Fibroblast of skin of right biceps (primary cell): Measurements from ENCODE around the gene FBP1.

Experiments used
- DNase-seq: peaks from one replicate; pipeline ENCODE4 v3.0.0-alpha.2; 2013

Gene FBP1

GRCh38 chr9:94655739-94656138, 16.4 kb upstream of the FBP1 start:
- DNase-seq: no peak

- DNase-seq: no peak
Observed at GRCh38 chr9:94654165-94654894, 15.0 kb upstream of the FBP1 start.

DNA sequence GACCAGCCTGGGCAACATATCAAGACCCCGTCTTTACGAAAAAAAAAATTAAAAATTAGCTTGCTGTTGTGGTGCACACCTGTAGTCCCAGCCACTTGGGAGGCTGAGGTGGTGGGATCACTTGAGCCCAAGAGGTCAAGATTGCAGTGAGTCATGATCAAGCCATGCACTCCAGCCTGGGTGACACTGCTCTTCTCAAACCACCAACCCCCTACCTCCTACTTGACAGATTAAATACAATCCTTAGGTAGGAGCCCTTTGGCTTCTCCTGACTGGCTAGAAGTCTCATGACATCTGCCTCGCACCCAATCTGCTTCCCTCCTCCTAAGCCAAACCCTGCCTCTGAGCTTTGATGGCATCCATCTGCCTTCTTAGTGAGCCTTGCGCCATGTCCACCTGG, 11.6 kb upstream of the FBP1 start:
- no peak for DNase-seq

DNA sequence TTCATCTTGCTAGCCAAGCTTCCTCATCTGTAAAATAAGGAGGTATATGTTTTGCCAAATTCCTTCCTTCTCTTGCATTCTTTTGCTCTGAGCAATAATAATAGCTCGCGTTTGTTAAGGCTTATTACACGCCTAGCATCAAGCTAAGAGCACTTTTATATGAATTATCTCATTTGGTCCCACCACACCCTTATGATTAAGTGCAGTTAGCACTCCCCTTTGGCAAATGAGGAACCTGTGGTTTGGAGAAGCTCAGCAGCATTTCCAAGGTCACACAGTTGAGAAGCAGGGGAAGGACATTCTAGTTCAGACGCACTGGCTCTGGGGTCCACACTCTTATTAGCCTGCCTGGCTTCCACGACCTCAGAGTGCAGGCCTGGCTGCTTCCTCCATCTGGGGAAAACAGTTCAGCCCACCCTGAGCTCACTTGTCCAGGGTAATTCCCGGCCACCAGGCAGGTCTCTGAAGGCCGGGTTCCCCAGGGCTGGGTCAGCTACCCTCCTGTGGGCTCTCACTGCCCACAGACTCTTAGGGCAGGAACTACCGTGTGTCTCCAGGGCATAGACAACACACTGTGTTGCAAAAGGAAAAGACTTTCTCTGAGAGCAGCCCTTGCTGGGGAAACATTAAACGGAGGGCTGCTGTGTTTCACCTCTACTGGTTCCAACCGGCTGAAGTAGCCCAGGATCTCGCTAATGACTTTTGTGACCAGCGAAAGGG, 9.9 kb upstream of the FBP1 start:
- peak; percentile 70 for DNase-seq

- no peak for DNase-seq
Observed at GRCh38 chr9:94648185-94648584, 8.9 kb upstream of the FBP1 start.

GRCh38 chr9:94645901-94646300, 6.6 kb upstream of the FBP1 start:
- no peak for DNase-seq

- no peak for DNase-seq
Observed at GRCh38 chr9:94644543-94644942, 5.2 kb upstream of the FBP1 start.

DNA sequence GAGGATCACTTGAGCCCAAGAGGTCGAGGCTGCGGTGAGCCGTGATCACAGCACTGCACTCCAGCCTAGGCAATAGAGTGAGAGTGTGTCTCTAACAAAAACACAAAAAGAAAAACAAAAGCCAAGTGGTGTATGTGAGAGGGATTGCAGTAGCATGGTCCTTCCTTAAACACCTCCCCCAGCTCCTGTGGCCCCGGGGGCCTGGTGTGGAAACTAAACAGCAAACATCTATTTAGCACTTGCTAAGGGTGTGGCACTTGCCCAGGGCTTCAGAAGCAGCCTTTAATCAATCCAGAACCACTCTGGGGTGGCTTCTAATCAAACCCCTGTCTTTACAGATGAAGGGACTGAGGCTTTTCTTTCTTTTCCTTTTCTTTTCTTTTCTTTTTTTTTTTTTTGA, 4.4 kb upstream of the FBP1 start:
- DNase-seq: no peak

- DNase-seq: no peak
Observed at GRCh38 chr9:94643176-94643575, 3.9 kb upstream of the FBP1 start.

- no peak for DNase-seq
Observed at GRCh38 chr9:94642501-94642900, 3.2 kb upstream of the FBP1 start.

- no peak for DNase-seq
Observed at GRCh38 chr9:94639999-94640376, 670 bp upstream of the FBP1 start.

GRCh38 chr9:94638335-94639060, 820 bp downstream of the FBP1 start:
- no peak for DNase-seq

DNA sequence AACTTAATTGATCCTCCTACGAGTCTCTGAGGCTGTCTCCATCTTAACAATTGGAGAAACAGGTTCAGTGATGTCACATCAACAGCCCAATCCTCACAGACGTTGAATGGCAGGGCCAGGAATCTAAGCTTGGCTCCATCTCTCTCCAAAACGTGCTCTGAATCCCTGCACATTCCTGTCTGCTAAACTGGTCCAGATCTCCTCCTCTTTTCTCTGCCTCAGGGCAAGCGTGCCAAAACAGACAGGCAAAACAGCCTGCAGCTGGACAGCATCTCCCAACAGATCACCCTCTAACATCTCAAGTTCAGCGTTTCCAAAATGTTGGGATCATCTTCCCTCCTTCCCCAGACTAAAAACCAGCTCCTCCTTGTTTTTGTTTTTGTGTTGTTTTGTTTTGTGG, 6.6 kb downstream of the FBP1 start:
- no peak for DNase-seq

DNA sequence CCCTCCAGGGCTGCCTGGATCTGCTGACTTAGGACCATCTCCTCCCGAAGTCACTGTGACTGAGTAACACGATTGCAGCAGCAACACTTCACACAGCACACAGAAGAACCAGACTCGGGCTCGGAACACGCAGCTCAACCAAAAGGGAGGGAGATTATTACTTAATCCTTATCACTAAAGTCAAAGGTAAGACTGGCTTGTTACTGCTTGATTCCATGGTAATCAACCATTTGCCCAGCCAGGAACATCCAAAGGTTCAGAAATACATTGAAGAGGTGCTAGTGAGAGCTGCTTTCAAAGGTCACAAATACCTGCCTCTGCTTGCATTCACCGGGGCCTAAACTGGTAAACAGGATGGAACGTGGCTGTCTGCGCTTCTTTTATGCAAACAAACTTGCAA, 7.7 kb downstream of the FBP1 start:
- no peak for DNase-seq

- no peak for DNase-seq
Observed at GRCh38 chr9:94630833-94631232, 8.5 kb downstream of the FBP1 start.

DNA sequence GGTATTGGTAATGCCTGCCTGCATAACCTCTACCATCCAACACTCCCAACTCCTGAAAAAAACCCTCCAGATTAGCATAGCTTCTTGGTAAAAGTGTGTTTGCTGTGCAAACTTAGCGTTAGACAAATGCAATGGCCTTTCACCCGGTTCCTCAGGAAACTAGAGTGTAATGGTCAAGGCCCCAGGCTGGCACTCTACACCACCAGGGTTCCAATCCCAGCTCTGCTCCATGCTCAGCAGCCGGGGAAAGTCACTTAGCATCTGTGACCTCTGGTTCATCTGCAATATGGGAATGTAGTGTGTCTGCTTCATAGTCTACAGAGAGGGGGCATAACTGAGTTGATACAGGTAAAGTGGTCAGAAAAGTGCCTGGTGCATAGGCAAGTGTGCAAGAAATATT, 9.0 kb downstream of the FBP1 start:
- DNase-seq: no peak

DNA sequence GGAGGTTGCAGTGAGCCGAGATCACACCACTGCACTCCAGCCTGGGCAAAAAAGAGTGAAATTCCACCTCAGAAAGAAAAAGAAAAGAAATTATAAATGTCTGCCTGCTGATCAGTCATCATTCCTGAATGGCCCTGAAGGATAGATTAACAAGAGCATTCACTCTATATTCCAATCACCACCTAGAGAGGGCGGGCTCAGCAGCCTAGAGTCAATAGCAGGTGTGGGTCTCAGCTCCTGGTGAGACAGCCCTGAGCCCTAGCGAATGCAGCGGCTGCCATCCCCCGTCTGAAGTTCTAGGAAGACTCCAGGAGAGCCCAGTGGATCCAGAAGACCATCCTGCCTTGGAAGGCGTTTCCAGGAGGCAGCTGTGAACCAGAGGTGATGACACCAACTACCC, 12.0 kb downstream of the FBP1 start:
- DNase-seq: no peak

GRCh38 chr9:94625835-94626234, 13.5 kb downstream of the FBP1 start:
- DNase-seq: no peak

DNA sequence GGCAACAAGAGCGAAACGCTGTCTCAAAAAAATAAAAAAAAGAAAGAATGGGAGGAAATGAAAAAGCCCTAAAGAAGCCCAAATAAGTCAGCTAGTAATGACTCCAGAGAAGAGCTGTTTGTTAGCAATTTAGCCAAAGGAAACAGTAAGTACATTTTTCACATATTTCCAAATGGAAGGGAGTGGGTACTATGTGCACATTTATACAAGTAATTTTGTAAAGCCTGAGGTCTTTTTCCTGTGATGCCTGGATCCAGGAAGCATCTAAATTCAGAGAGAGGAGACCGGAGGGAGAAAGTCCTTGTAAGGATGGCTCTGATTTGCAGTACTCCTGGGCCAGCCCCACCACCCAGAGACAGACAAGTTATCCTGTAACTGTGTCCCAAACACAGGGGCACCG, 14.7 kb downstream of the FBP1 start:
- no peak for DNase-seq

DNA sequence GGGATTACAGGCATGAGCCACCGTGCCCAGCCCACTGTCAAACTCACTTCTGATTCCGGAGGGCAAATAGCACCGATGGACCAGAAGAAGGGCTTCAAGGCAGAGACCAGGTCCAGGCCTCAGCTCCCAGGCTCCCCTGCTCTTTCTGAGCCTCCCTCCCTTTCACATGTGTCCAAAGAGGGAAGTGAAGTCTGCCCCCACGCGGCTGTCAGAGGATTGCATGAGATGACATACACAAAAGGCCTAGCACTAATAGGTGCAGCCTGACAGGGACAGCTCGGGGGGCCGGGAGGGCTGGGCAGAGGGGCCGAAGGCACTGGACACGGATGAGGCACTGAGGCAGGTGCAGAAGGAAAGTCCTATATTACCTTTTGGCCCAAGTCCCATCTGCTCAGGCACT, 16.1 kb downstream of the FBP1 start:
- peak; percentile 22 for DNase-seq

- no peak for DNase-seq
Observed at GRCh38 chr9:94622087-94622800, 17.1 kb downstream of the FBP1 start.

- DNase-seq: no peak
Observed at GRCh38 chr9:94619026-94619425, 20.3 kb downstream of the FBP1 start.

GRCh38 chr9:94613003-94613402, 26.3 kb downstream of the FBP1 start:
- no peak for DNase-seq

- no peak for DNase-seq
Observed at GRCh38 chr9:94612071-94612470, 27.2 kb downstream of the FBP1 start.
